Measurements from ENCODE around the gene ATRNL1.
"Not testable (repeated sequence)": the region's sequence is repeated elsewhere in the genome, so short reads cannot be mapped to it uniquely, and the experiment has no call there.

Gene ATRNL1

GRCh38 chr10:115084277-115084850, 8.8 kb upstream of the ATRNL1 start:
- no peak for DNase-seq (ENCODE audit: low read depth in 2 of 2)

GRCh38 chr10:115091161-115091560, 2.0 kb upstream of the ATRNL1 start:
- no peak for DNase-seq (ENCODE audit: low read depth in 2 of 2)

GRCh38 chr10:115092258-115092554, 959 bp upstream of the ATRNL1 start:
- DNase-seq (ENCODE audit: low read depth in 2 of 2) = no peak

GRCh38 chr10:115092555-115093285, 445 bp upstream of the ATRNL1 start:
- peak in 1 of 2 experiments; percentile 1 for DNase-seq (ENCODE audit: low read depth in 2 of 2)

GRCh38 chr10:115093776-115094408, 727 bp downstream of the ATRNL1 start:
- DNase-seq (ENCODE audit: low read depth in 2 of 2) = no peak

- DNase-seq (ENCODE audit: low read depth in 2 of 2) = no peak
Measured at GRCh38 chr10:115094416-115095140, 1.4 kb downstream of the ATRNL1 start.

- DNase-seq (ENCODE audit: low read depth in 2 of 2) = no peak
Measured at GRCh38 chr10:115095758-115096157, 2.6 kb downstream of the ATRNL1 start.

GRCh38 chr10:115103700-115104099, 10.5 kb downstream of the ATRNL1 start:
- no peak for DNase-seq (ENCODE audit: low read depth in 2 of 2)

GRCh38 chr10:115105411-115105810, 12.2 kb downstream of the ATRNL1 start:
- not testable (repeated sequence) for DNase-seq (ENCODE audit: low read depth in 2 of 2)

- no peak for DNase-seq (ENCODE audit: low read depth in 2 of 2)
Measured at GRCh38 chr10:115107830-115108229, 14.7 kb downstream of the ATRNL1 start.

- DNase-seq (ENCODE audit: low read depth in 2 of 2) = no peak
Measured at GRCh38 chr10:115117301-115117700, 24.1 kb downstream of the ATRNL1 start.

GRCh38 chr10:115118346-115118745, 25.2 kb downstream of the ATRNL1 start:
- no peak for DNase-seq (ENCODE audit: low read depth in 2 of 2)

- DNase-seq (ENCODE audit: low read depth in 2 of 2) = no peak
Measured at GRCh38 chr10:115125505-115125904, 32.3 kb downstream of the ATRNL1 start.

- no peak for DNase-seq (ENCODE audit: low read depth in 2 of 2)
Measured at GRCh38 chr10:115129752-115130151, 36.6 kb downstream of the ATRNL1 start.

- DNase-seq (ENCODE audit: low read depth in 2 of 2) = no peak
Measured at GRCh38 chr10:115136616-115137015, 43.5 kb downstream of the ATRNL1 start.

- DNase-seq (ENCODE audit: low read depth in 2 of 2) = no peak
Measured at GRCh38 chr10:115141254-115141653, 48.1 kb downstream of the ATRNL1 start.

- DNase-seq (ENCODE audit: low read depth in 2 of 2) = no peak
Measured at GRCh38 chr10:115157357-115157756, 64.2 kb downstream of the ATRNL1 start.

GRCh38 chr10:115163129-115163528, 70.0 kb downstream of the ATRNL1 start:
- DNase-seq (ENCODE audit: low read depth in 2 of 2) = no peak

GRCh38 chr10:115164220-115164619, 71.1 kb downstream of the ATRNL1 start:
- DNase-seq (ENCODE audit: low read depth in 2 of 2) = no peak

- no peak for DNase-seq (ENCODE audit: low read depth in 2 of 2)
Measured at GRCh38 chr10:115167751-115168150, 74.6 kb downstream of the ATRNL1 start.

GRCh38 chr10:115171392-115171960, 78.3 kb downstream of the ATRNL1 start:
- DNase-seq (ENCODE audit: low read depth in 2 of 2) = no peak

GRCh38 chr10:115173915-115174443, 80.8 kb downstream of the ATRNL1 start:
- DNase-seq (ENCODE audit: low read depth in 2 of 2) = no peak

All from stimulated activated CD4-positive, alpha-beta T cell treated with anti-CD3 and anti-CD28 coated beads, Interleukin-12 subunit alpha, Interleukin-12 subunit beta, amount 100 ng/mL, for 24 hours (primary cell).